Neural cell (in vitro differentiated cells): Measurements from ENCODE around the gene SESN2.

Source experiments
- CTCF ChIP-seq: fragments of 450-650 bp; IDR thresholded peaks from 2 replicates; pipeline ENCODE4 v1.5.1; 2014; ENCODE audit warnings: antibody characterized with exemption, mild to moderate bottlenecking, moderate library complexity; ENCODE audit not compliant: poor library complexity, severe bottlenecking
- POLR2AphosphoS5 ChIP-seq: IDR thresholded peaks from 2 replicates; pipeline ENCODE4 v1.6.1; 2012
- RAD21 ChIP-seq: fragments of 450-650 bp; conservative IDR thresholded peaks from 2 replicates; pipeline ENCODE4 v1.6.1; 2014; ENCODE audit warnings: antibody characterized with exemption, mild to moderate bottlenecking, moderate library complexity

GRCh38 chr1:28260803-28261174, 1.5 kb downstream of the SESN2 start:
- TF ChIP-seq RAD21 (no peak), CTCF (no peak), POLR2AphosphoS5 (no peak)
